Daoy (cell line): Measurements from ENCODE around the gene HOOK1. TPM values are rescaled to one million over a fixed set of nuclear protein-coding genes. Genes with fewer than 3 reads are reported as not detected.

Source experiments
- DNase-seq: peaks from one replicate; pipeline ENCODE4 v3.0.0-alpha.2; 2015; ENCODE audit warnings: low read depth
- total RNA-seq: library from RNA; depleted of rRNA; stranded (reverse); fragments of >200 nt; shearing (Covaris generic); gene quantifications from 2 replicates; pipeline ENCODE4 v1.2.3, GENCODE V29; 2014; rRNA removed

The HOOK1 gene
- total RNA-seq, result 1.1 and 2.7 TPM in 2 replicates

DNA sequence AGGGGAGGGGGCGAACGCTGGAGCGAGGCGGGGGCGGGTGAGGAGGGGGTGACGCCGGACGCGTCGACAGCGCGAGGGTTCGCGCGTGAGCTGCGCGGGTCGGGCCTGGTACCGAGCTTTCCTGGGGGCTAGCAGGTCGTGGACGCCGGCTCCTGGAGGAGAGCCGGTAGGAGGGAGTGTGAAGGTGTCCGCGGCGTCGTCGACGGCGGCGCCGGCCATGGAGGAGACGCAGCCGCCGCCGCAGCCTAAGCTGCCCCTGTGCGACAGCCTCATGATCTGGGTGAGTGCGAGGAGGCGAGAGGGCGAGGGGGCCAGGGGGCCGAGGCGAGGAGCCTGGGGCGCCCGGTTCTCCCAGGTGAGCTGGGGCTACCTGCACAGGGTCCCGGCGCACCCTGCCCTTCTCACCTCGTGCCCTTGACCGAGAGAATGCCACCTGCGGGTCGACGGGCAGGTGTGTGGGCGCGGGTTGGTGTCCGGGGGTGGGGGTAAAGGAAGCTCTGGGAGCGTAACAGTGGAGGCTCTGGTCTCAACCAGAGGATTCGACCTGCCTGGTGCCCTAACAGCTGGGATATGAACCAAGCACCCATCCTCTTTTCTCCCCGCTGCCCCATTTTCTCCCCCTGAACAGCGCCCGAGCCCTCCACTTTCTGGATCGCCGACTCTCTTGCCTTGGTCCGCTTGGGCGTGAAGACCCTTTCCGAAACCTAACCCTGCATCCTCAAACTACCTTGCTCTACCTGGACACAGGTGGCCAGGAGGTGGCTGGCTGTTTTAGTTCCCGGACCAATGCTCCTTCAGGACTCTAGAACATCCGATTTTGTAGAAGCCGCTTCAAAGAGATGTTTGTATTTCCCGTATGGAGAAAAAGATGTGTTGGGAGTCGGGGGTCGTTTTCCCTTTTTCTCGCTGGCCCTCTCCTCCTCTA is at the start of gene HOOK1:
TSS of gene HOOK1 (plus strand) at position 49 of the 925 bp plus-strand sequence. CDS start at position 218, 169 bp downstream.
- DNase-seq, result no peak

DNA sequence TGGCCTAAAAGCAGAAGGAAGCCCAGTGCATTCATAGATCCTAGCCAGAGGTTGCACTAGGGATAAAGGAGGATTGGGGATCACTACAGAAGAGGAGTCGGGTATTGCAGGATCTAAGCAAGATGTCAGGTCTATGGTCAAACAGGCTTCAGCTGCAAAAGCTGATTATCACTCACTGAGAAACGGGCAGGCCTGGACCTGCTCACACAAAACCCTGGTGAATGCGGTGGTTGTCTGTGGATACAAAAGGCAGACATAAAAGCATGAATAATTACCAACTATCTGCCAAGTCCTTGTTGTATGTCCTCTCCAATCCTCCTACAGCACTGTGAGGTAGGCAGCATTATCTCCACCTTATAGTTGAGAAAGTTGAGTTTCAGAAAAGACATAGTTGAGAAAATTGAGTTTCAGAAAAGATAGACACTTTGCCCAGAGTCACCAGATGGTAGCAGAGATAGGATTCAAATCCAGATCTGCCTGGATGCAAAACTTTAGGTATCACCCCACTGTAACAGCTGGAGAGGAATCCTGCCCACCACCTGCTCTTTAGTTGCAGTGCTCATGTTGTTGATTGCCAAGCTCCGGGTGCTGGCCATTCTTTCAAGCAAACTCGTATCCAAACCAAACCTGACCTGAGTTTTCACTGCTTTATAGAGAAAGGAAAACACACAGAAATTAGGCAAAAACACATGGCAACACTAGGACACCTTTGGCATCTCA is 49.6 kb upstream of the HOOK1 start:
- DNase-seq, result no peak

DNA sequence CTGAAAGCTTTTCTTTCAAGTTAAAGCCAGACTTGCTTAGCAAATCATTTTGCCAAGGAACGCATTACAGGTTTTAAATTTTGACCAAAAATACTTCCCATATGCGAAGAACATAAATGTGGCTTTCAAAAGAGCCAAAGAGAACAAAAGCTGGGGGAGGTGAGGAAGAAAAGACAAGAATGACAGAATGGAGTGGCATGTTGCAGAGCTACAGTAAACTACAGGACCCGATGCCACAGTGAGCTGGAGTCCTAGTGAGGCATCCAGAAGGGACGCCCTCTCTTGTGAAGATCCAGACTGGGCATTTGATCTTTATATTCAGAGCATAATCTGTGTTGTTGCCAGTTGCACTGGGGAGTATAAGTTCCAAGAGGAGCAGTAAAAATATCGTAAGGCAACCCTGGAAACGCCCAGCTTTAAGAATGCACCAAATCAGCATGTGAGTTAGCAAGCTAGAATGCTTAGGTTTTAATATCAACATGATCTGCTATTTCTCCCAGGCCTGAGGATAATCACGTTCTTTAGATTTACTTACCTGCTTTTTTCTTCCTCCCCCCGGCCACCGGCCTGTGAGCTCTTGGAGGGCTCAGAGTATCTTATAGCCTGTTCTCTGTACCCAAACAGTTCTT is 48.4 kb upstream of the HOOK1 start:
- DNase-seq, result no peak

DNA sequence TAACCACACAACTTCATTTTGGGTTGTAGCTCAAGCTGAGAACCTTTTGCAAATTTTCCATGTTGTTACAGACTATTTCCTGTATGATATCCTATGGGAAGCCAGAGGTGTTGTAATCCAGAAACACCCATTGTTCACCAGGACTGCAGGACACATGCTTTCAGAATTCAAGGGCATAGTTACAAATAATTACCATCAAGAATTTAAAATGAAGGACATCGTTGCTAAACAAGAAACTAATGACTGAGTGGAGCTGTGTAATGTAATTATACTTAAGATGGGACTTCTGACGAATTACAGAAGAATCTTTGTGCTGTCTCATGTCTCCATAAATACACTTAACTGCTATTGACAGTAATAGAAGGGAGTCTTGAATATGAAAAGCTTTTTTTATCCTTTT is 47.6 kb upstream of the HOOK1 start:
- DNase-seq, result no peak

DNA sequence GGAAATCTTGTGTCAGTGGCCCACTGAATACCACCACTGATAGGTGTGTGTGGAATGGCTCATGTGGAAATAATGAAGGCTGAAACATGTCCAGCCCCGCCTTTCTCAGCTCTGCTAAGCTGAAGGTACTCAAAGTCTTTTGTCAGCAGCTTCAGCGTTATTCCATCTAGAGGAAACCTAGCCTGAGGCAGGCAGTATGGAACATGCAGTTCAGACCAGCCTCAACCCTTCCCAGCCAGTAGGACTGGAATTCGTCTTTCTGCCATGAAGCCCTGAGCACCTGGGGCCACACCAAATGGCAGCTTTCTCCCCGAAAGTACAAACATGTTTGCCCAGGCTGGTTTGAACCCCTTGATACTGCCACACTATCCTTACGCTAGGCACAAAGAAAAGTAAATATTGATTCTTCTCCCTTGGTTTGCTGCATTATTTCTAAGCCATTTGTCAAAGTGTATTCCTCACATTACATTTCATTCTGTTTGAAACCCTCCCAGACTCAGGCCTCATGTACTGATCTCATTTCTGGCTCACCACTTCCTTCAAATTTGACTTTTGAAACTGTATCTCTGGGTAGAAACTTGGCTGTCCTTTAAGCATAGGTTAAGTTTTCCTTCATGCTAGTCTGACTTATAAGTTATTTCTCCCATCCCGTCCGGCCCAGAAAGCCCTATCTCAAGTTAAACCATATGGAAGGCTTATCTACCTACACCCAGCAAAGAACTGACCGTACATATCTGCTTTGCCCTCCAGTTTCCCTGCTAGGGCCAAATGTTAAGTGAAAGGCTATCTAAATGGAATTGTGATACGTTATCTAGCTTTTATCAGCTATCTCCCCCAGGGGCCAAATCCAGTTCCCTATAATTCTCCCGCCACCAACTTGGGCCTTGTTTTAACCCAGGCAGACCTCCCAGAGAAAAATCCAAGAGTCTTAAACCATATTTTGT is 45.7 kb upstream of the HOOK1 start:
- DNase-seq, result no peak

DNA sequence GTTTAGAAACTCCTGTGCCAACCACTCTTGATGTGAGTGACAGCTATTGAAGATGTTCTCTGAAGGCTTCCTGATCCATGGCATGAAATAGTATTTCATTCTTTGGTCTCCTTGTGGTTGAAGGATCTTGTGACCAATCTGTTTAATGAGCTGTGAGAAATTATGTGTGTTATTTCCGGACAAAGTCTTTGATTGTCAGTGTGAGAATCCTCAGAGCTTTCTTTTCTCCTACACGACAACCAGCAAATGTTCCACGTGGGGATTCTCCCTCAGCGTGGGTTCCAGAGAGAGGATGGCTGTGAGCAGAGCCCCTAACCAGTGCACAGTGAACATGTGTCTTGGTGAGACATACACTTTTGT is 45.0 kb upstream of the HOOK1 start:
- DNase-seq, result no peak

DNA sequence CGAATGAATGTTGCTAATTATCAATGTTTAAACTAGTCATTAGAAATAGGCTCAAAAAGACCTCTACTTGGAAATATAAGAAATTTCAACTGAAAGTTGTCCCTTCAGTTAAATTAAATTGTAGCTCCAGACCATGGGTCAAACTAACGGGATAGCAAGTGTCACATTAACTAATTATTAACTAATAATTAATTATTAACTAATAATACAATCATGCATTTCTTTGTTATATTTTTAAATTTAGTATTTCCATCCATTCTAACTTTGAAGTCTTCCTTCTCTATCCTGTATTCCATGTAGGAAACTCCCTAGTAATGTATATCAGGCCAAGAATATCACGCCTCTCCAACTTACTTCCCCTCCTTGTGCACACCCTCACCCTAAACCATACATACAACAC is 43.4 kb upstream of the HOOK1 start:
- DNase-seq, result no peak

DNA sequence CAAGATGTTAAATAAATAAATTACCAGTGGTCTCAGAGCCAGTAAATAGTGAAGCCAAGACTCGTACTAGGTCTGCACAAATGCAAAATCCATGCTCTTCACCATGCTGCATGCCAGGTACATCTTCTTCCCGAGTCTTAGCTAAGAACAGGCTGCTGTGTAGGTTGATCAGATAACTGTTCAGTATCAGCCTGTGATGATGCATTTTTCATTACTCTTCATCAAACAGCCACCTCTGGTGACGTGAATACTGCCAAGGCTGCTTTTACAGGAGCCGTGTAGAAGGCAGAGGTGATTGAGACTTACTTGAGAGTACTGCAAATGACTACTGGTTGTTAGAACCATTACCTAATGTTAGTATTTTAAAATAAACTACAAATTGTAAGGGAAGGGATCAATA is 39.3 kb upstream of the HOOK1 start:
- no peak for DNase-seq

DNA sequence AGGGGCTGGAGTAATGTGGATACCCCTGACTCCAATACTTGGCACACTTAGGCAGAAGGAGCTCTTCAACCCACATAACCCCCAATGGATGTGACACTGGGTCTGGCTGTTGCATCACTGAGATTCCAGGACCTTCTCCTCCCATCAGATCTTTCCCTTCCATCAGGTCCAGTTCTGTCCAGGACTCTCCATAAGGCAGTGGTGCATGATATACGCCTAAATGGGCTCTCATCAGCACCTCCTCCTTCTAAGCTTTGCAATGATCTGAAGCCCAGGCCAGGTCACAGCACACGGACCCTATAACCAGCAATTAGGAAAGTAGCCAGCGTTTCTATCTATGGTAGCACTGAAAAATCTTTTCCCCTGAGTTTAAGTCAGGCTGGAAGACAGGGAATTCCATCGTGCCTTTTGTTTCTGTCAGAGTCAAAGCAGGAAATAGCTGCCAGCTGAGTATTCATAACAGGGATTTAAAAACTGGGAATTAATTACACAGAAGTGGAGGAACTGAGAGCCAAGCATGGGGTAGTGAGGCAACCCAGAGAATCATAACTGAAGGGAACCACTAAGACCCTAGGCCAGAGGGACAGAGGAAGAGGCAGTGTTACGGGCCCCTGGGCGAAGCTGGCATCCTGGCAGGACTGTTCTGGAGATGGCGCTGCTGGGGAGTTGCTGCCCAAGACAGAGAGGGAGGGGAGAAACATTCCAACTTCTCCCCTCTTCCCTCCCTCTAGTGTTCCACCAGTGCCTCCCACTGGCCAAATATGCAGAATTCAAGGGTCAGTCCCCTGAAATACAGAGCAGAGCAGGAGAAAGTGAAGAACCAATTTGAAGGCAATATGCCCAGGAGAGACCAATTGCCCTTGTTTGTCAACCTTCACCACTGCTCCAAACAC is 37.5 kb upstream of the HOOK1 start:
- DNase-seq, result peak; percentile 28

DNA sequence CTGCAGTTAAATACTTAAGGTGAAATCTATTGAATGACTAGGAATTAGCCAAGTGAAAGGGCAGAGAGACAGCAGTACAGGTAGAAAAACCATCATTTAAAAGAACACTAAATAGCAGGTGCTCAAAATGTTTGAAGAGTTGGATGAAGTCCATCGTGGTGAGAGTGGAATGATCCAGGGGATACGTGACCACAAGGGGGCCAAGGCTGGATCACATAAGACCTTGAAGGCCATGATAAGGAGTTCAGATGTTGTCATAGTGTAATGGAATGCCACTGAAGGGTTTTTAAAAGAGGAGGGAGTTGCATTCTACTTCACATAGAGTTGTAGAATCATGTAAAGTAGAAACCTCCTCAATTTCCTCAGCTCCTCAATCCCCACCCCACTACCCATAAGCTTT is 34.8 kb upstream of the HOOK1 start:
- DNase-seq, result no peak

DNA sequence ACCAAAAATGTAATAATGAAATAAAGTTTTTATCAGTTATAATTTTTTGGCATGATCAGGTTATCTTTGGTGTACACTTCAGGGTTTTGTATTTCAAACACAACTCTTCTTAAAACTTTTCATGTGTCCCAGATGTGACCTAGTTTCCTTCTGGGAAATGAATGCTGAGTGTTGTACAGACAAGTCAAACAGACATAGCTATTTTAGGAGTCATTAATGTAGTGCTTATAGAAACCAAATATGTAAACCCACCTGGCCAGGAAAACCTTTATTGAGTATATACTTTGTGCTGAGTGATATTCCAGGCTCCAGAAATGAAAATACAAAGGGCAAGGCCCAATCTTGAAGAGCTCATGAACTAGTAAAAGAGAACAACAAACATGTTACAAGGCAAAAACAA is 25.9 kb upstream of the HOOK1 start:
- no peak for DNase-seq

DNA sequence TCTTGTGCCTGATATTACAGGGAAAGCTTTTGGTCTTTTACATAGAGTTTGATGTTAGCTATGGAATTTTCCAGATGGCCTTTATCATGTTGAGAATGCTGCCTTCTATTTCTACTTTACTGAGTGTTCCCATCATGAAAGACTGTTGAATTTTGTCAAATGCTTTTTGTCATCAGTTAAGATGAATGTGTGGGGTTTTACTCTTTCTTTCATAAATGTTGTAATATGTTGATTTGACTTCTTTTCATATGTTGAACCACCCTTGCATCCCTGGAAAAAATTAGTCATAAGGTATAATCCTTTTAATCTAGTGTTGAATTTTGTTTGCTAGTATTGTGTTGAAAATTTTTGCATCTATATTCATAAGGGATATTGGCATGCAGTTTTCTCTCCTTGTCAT is 16.1 kb upstream of the HOOK1 start:
- no peak for DNase-seq

DNA sequence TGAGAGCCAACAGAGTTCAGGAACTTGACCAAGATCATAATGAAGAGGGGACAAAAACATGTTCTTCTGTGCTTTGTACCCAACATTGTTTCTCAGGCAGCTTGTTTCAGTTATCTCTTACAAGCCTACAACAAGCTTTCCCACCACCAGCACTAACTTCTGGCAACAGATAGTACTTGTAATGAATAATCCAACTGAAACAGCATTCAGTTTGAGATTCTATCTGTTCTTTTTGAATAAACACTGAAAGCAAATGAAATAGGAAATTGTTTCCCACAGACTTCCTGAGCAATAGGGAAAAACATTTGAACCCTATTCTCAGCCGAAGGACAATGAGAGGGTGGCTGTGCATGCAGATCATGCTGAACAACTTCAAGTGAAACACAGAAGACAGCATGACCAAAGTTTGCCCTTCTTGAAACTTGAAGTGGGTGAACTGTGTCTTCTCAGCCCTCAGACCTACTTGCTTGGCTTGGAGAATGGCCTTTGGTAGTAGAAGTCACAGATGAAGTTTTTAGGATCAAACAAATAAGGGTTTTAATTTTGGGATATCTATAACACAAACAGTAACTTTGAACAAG is 11.2 kb upstream of the HOOK1 start:
- no peak for DNase-seq

DNA sequence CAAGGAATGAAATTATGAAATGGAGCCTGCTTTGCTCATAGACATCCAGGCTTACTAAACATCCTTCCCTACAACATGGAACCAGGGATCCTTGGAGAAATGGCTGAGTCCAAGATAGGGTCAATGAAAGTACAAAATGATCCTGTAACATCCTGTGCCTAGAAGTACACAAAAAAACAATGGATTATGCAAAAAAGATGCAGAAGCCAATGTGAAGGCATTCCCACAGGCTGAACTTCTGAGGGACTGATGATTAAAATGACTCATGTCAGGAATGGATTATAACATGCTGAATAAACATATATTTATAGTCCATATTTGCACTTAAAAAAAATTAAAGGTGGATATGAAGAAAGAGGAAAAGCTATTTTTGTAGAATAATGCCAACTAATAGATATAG is 10.4 kb upstream of the HOOK1 start:
- no peak for DNase-seq

DNA sequence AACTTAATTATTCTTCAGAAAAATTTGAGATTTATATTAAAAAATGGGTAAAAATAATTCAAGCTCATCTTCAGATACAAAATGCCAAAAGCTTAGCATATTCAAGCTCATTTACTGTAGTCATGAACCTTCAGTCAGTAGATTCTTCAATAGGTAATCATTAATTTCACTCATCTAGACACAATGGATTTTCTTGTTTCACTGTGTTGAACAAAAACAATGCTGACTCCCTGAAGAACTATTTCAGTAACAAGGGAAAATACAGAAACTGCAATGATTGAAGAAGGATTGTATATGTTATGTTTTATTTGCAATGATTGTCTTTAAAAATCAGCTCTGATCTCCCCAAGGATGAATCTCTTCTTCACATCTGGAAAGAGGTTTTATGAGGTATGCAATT is 9.2 kb upstream of the HOOK1 start:
- DNase-seq, result no peak

DNA sequence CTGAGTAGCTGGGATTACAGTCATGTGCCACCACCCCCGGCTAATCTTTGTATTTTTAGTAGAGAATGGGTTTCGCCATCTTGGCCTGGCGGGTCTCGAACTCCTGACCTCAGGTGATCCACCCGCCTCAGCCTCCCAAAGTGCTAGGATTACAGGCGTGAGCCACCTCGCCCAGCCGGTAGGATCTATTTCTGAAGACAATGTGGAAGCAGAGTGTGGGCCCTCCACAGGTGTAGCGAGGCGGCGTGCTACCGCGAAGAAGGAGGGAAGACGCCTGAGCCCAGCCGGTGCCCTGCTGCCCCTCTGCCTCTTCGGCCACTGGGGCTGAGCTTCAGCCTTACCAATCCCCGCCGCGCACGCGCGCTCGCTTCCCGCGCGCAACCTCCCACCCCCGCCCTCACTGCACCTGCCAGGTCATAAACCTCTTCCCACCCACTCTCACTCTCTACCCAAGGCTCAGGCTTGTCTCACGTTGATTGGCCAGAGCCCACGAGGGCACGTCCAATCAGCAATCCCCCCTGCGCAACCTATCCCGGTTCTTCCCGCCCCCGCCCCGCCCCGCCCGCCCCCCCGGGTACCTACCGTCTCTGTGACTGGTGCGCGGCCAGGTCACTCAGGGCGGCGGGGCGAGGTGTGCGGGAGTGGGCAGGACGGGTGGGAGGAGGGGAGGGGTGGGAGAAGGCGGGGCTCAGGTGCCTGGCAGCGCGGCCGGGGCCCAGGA is 409 bp upstream of the HOOK1 start:
- DNase-seq, result peak; percentile 84

DNA sequence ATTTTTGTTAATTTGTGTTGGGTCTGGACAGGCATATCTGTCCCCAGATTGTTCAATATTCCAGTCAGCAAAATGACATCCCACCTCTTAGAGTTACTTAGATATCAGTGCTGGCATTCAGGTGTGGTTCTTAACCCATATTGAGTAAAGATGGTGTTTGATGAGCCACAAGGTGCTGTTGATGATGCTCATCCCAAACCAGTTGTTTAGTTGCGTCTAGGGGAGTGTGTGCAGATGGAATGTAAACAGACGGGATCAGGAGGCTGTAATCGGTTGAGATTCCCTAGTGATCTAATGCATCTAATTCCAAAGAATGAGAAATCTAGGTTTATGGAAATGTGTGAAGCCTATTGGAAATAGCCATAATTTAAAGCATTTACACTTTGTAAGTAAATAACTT is 1.1 kb downstream of the HOOK1 start:
- DNase-seq, result no peak

DNA sequence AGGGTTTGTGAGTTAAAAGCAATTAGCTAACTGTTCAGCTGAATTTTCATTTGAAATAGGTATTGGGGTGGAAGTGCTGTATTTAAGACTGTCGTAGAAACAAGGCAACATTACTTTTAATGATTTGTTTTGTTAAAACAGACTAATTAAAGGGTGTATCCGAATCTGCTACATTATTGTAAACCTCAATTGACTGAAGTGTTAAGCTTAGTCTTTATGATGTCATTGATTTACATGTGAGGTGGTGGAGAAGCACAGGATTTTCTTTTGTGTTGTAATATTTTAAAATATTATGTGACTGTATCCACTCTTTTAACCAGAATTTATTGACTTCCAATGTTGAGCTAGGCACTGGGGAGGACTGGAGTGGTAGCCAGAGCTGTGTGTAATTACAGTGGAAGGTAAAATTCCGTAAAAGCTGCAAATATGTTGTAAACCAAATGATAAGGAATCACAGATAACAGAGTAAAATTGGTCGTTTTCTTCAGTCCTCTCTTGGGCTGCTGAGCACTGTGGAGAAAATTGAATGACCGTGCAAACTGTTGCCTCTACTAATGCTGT is 1.6 kb downstream of the HOOK1 start:
- DNase-seq, result no peak
